MCF 10A (cell line): ENCODE measurements around the gene ACOX1. TPM values are rescaled to one million over a fixed set of nuclear protein-coding genes. Genes with fewer than 3 reads are reported as not detected.

Experiments
- Bru-seq: library from RNA; stranded (reverse); fragments of 400-500 nt; gene quantifications from one replicate; lab custom pipeline; 2021; lab: Mats Ljungman, UMichigan
- BruChase-seq, 2 experiments: library from RNA; stranded (reverse); fragments of 400-500 nt; gene quantifications; one replicate each; lab custom pipeline; 2021; lab: Mats Ljungman, UMichigan
- BruUV-seq: library from RNA; stranded (reverse); fragments of 400-500 nt; replicated peaks from 2 replicates; lab custom pipeline; 2021; lab: Mats Ljungman, UMichigan
- CTCF ChIA-PET: fragments of 300-600 bp; sonication (Branson Sonifier 250); formaldehyde crosslinking; extraction: SDS; loops from one replicate; lab custom pipeline; 2021; ENCODE audit warnings: antibody characterized with exemption, inconsistent platforms; lab: Yijun Ruan, JAX
- POLR2A ChIA-PET: fragments of 300-600, 350-650 bp; sonication (Branson Sonifier 250); formaldehyde crosslinking; extraction: SDS; loops from one replicate; lab custom pipeline; 2020; ENCODE audit warnings: antibody characterized with exemption, inconsistent platforms; lab: Yijun Ruan, JAX
- DNase-seq: peaks from one replicate; pipeline ENCODE4 v3.0.0-alpha.2; 2018; ENCODE audit not compliant: unreplicated experiment
- H3K27ac Mint-ChIP-seq: one replicate; pipeline ENCODE4 v1.8.0; 2022; ENCODE audit warnings: mild to moderate bottlenecking, low read depth, mixed read lengths; ENCODE audit not compliant: unreplicated experiment
- H3K27me3 Mint-ChIP-seq: one replicate; pipeline ENCODE4 v1.8.0; 2022; ENCODE audit warnings: mixed read lengths; ENCODE audit not compliant: insufficient read depth, unreplicated experiment
- H3K36me3 Mint-ChIP-seq: one replicate; pipeline ENCODE4 v1.8.0; 2022; ENCODE audit warnings: mild to moderate bottlenecking, moderate library complexity, mixed read lengths; ENCODE audit not compliant: insufficient read depth, unreplicated experiment
- H3K4me1 Mint-ChIP-seq: one replicate; pipeline ENCODE4 v1.8.0; 2022; ENCODE audit warnings: mixed read lengths; ENCODE audit not compliant: insufficient read depth, unreplicated experiment
- H3K4me3 Mint-ChIP-seq: one replicate; pipeline ENCODE4 v1.8.0; 2022; ENCODE audit warnings: mild to moderate bottlenecking, moderate library complexity, mixed read lengths; ENCODE audit not compliant: unreplicated experiment
- H3K9me3 Mint-ChIP-seq: one replicate; pipeline ENCODE4 v1.8.0; 2022; ENCODE audit warnings: mixed read lengths; ENCODE audit not compliant: unreplicated experiment
- intact Hi-C: fragments of 100-400 bp; cut with micrococcal nuclease; formaldehyde crosslinking; loops from 2 replicates; pipeline ENCODE4 v1.14.1; 2022
- long read RNA-seq: library from polyadenylated mRNA; stranded (forward); transcript quantifications from one replicate; pipeline ENCODE4 v2.0.0, GENCODE V29; 2022
- total RNA-seq: library from RNA; stranded (reverse); gene quantifications from 2 replicates; pipeline ENCODE4 v1.2.3, GENCODE V29; 2022
- TF ChIP-seq, protein P1 (sequence below): fragments of 200-600 bp; IDR thresholded peaks from one replicate; pipeline ENCODE4 v1.8.0; 2022; ENCODE audit warnings: antibody characterized with exemption, mild to moderate bottlenecking; ENCODE audit not compliant: unreplicated experiment

Gene ACOX1
- total RNA-seq (23.4 and 26.0 TPM in 2 replicates), Bru-seq, nascent RNA (percentile 61 among the genes with signal in this experiment), BruChase-seq, experiment 1, labeled RNA remaining after a 6-hour chase (percentile 88 among the genes with signal in this experiment), BruChase-seq, experiment 2, labeled RNA remaining after a 2-hour chase (percentile 77 among the genes with signal in this experiment)
- long read RNA-seq, full-length matches to known transcripts: 40 of 53 reads
- long read RNA-seq, partial matches to known transcripts: 3 of 53 reads
- long read RNA-seq, other reads (novel, unspliced or antisense): 10 of 53 reads

DNA sequence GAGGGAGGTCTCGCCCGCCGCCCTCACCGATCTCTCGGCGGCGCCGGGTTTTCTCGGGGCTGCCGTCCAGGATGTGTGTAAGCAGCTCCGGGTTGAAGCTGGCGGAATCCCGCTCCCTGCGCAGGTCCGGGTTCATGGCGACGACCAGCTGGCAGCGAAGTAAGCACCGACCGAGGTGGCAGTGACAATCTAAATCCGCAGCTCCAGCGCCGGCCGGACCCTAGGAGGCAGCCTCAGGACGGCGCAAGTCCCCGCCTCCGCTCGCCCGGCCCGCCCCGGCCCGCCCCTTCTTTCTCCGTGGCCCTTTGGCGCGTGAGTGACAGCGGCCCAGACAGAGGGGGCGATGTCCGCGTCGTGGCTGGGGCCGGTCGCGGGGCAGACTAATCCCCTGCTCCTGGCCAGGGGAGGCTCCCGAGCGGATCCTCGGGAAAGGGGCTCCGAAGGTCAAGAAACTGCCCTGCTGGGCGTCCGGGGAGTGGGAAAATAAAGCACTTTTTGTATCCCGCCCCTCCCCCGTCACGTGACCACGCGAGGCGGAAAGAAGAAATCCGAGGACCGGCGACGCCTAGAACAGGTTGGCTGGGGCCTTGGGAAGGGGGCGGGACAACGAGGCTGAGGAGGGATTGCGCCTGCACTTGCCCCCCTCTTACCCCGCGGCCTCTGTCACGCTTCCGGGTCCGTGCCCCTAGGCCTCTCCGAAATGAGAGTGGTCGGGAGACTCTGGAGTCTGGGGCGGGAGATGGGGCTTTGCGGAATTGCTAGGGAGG is at the start of gene ACOX1, which contains the start of gene TEN1:
Gene ACOX1 (minus strand): TSS at position 229 of the 767 bp plus-strand sequence. CDS start 93 bp downstream, at position 136.
Gene TEN1 (plus strand): TSS at position 303 of the 767 bp plus-strand sequence. CDS start 6,953 bp downstream, outside the sequence.
- Mint-ChIP-seq H3K4me3 (peak within 1 kb of the TSS; percentile 100), H3K27me3 (no peaks in the 10 kb centered on the region), H3K4me1 (peaks cover 19% of the 10 kb centered on the region), H3K27ac (peak within 1 kb of the TSS; percentile 100), H3K36me3 (peaks cover 17% of the 10 kb centered on the region), H3K9me3 (no peaks in the 10 kb centered on the region)
- ChIA-PET CTCF (interaction anchor here (0.6 to 1.3 kb wide), 6 partner anchors 13 to 305 kb away, joined by 3 to 6 read pairs (median 4); no protein-coding TSS in a partner anchor), POLR2A (interaction anchor here (0.6 to 1.9 kb wide), 14 partner anchors 10 to 701 kb away, joined by 3 to 9 read pairs (median 3); partner anchors contain the start of genes FBF1, MRPL38, TRIM47 and WBP2)
- peak; percentile 98 for DNase-seq
- intact Hi-C loops: loop anchor here (5.0 kb wide), 2 partner anchors 37 to 573 kb away; partner anchors contain the start of gene FBF1
- TF ChIP-seq, protein P1, sequence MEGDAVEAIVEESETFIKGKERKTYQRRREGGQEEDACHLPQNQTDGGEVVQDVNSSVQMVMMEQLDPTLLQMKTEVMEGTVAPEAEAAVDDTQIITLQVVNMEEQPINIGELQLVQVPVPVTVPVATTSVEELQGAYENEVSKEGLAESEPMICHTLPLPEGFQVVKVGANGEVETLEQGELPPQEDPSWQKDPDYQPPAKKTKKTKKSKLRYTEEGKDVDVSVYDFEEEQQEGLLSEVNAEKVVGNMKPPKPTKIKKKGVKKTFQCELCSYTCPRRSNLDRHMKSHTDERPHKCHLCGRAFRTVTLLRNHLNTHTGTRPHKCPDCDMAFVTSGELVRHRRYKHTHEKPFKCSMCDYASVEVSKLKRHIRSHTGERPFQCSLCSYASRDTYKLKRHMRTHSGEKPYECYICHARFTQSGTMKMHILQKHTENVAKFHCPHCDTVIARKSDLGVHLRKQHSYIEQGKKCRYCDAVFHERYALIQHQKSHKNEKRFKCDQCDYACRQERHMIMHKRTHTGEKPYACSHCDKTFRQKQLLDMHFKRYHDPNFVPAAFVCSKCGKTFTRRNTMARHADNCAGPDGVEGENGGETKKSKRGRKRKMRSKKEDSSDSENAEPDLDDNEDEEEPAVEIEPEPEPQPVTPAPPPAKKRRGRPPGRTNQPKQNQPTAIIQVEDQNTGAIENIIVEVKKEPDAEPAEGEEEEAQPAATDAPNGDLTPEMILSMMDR: no peak
- BruUV-seq: no TSS peak

DNA sequence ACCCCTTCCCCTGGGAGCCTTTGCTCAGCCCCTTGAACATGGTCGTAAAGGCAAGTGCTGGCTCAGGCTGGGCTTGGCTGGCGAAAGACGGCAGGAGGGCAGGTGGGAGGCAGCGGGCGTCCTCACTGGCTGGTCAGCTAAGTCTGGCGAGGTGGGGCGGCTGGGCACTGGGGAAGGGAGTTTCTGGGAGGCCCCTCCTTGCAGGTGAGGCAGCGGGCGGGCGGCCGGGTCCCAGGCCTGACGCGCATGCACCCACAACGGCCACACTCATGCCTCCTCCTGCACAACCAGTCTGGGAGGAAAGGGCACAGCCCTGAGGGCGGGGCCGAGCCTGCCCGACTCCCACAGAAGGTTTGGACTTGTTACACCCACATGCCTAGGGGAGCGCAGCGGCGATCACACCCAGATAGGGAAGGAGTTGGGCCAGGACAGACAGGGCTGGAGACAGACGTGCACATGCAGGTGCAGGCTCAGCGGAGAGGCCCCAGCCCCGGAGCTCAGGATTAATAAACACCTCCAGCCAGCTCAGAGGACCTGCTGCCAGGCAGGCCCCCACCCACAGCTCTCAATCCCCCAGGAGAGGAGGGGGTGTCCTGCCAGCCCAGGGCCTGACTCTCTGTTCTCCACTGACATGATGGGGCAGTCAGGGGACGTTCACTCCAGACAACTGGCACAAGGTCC is 48.3 kb upstream of the ACOX1 start, which contains the start of gene EVPL:
Gene EVPL (minus strand): TSS at position 148 of the 681 bp plus-strand sequence. CDS start 108 bp downstream, at position 40.
- Mint-ChIP-seq H3K4me3 (peak within 1 kb of the TSS; percentile 80), H3K27me3 (no peaks in the 10 kb centered on the region), H3K27ac (peak within 1 kb of the TSS; percentile 74), H3K36me3 (no peaks in the 10 kb centered on the region), H3K9me3 (no peaks in the 10 kb centered on the region), H3K4me1 (peaks cover 6% of the 10 kb centered on the region)
- no TSS peak for BruUV-seq
- DNase-seq: peak; percentile 91
- ChIA-PET CTCF (interaction anchor here (0.6 to 1.6 kb wide), 4 partner anchors 14 to 371 kb away, joined by 4 to 6 read pairs (median 5); no protein-coding TSS in a partner anchor), POLR2A (interaction anchor here (0.6 to 1.3 kb wide), 9 partner anchors 10 to 540 kb away, joined by 3 to 5 read pairs (median 3); partner anchors contain the start of genes EXOC7, SPHK1 and UBALD2)
- intact Hi-C loops: loop anchor here (5.0 kb wide), 1 partner anchor 45 kb away; the partner anchor contains the start of genes GALR2 and SRP68
- TF ChIP-seq, protein P1: no peak

DNA sequence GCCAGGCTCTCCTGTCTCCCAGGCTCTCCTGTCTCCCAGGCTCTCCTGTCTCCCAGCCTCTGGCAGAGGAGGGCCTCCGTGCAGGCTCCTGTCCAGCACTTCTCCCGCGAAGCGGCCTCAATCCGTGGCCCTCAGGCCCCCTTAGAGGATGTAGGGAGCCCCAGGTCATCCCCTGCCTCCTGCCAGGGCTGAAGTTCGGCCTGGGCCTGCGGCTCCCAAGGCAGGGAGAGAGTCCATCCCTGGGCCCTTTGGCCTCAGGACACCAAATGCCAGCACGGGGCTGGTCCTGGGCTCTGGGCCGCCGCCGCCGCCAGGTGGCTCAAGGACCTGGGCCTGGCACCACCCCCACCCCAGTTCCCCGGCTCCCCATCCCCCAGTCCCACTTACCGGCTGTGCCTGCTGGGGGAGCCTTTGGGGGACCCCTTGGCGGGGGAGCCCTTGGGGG is 47.8 kb upstream of the ACOX1 start:
- H3K4me1 Mint-ChIP-seq: peaks cover 6% of the 10 kb centered on the region
- intact Hi-C loops: loop anchor here (5.0 kb wide), 1 partner anchor 46 kb away; the partner anchor contains the start of genes GALR2 and SRP68
- POLR2A ChIA-PET: interaction anchor here (0.6 to 1.3 kb wide), 5 partner anchors 9 to 539 kb away, joined by 3 to 5 read pairs (median 3); partner anchors contain the start of gene UBALD2
- H3K27ac Mint-ChIP-seq: peak overlapping the region; percentile 74
- CTCF ChIA-PET: interaction anchor here (1.6 kb wide), 1 partner anchor 13 kb away, joined by 6 read pairs; no protein-coding TSS in a partner anchor
- peak overlapping the region; percentile 80 for H3K4me3 Mint-ChIP-seq
- H3K36me3 Mint-ChIP-seq: no peaks in the 10 kb centered on the region
- no peaks in the 10 kb centered on the region for H3K27me3 Mint-ChIP-seq
- H3K9me3 Mint-ChIP-seq: no peaks in the 10 kb centered on the region
- BruUV-seq: no TSS peak
- TF ChIP-seq, protein P1: peak; percentile 7
- peak; percentile 49 for DNase-seq
